SK-N-DZ (cell line): ENCODE results near the gene ICA1L.

Experiments
- DNase-seq: peaks from one replicate; pipeline ENCODE4 v3.0.0-alpha.2; 2015; ENCODE audit warnings: low spot score

The ICA1L gene

GRCh38 chr2:202782940-202783558, 88.5 kb downstream of the ICA1L start:
- no peak for DNase-seq

- DNase-seq, result no peak
Measured at GRCh38 chr2:202780514-202781021, 91.0 kb downstream of the ICA1L start.

- DNase-seq, result no peak
Measured at GRCh38 chr2:202778217-202778616, 93.3 kb downstream of the ICA1L start.

- no peak for DNase-seq
Measured at GRCh38 chr2:202774104-202774503, 97.5 kb downstream of the ICA1L start.

GRCh38 chr2:202773301-202773973, 98.1 kb downstream of the ICA1L start:
- DNase-seq, result no peak

- DNase-seq, result no peak
Measured at GRCh38 chr2:202771741-202772460, 99.7 kb downstream of the ICA1L start.

- DNase-seq, result no peak
Measured at GRCh38 chr2:202771336-202771735, 100.2 kb downstream of the ICA1L start.

GRCh38 chr2:202769201-202769600, 102.4 kb downstream of the ICA1L start:
- DNase-seq, result no peak

GRCh38 chr2:202768273-202768672, 103.3 kb downstream of the ICA1L start:
- DNase-seq, result no peak

GRCh38 chr2:202765436-202765835, 106.1 kb downstream of the ICA1L start:
- DNase-seq, result no peak

GRCh38 chr2:202764991-202765390, 106.6 kb downstream of the ICA1L start:
- no peak for DNase-seq

GRCh38 chr2:202763916-202764315, 107.7 kb downstream of the ICA1L start:
- no peak for DNase-seq

- DNase-seq, result no peak
Measured at GRCh38 chr2:202762556-202762955, 109.0 kb downstream of the ICA1L start.

GRCh38 chr2:202760848-202761247, 110.7 kb downstream of the ICA1L start:
- DNase-seq, result no peak

GRCh38 chr2:202758604-202759003, 113.0 kb downstream of the ICA1L start:
- DNase-seq, result no peak

- no peak for DNase-seq
Measured at GRCh38 chr2:202758128-202758527, 113.4 kb downstream of the ICA1L start.

GRCh38 chr2:202757339-202757738, 114.2 kb downstream of the ICA1L start:
- DNase-seq, result no peak

- DNase-seq, result no peak
Measured at GRCh38 chr2:202756598-202756997, 115.0 kb downstream of the ICA1L start.

GRCh38 chr2:202754936-202755335, 116.6 kb downstream of the ICA1L start:
- no peak for DNase-seq

- no peak for DNase-seq
Measured at GRCh38 chr2:202752071-202752470, 119.5 kb downstream of the ICA1L start.

GRCh38 chr2:202750763-202751427, 120.7 kb downstream of the ICA1L start:
- DNase-seq, result no peak

GRCh38 chr2:202749477-202749876, 122.1 kb downstream of the ICA1L start:
- DNase-seq, result no peak
